Hepatocyte (in vitro differentiated cells): ENCODE results near the gene XRN1.

Experiments
- EZH2 ChIP-seq: fragments of 200-600 bp; sonication (generic); IDR thresholded peaks from 2 replicates; pipeline ENCODE4 v1.6.1; 2016; ENCODE audit warnings: antibody characterized with exemption, mild to moderate bottlenecking, borderline replicate concordance
- EZH2phosphoT487 ChIP-seq: fragments of 200-600 bp; sonication (generic); IDR thresholded peaks from one replicate; pipeline ENCODE4 v1.6.1; 2018; ENCODE audit warnings: antibody characterized with exemption, mild to moderate bottlenecking, low read depth, moderate library complexity; ENCODE audit not compliant: unreplicated experiment, severe bottlenecking
- TF ChIP-seq, protein P1 (sequence below): fragments of 200-600 bp; sonication (generic); IDR thresholded peaks from 2 replicates; pipeline ENCODE4 v1.5.1; 2016; ENCODE audit warnings: antibody characterized with exemption, mild to moderate bottlenecking; ENCODE audit not compliant: poor library complexity

DNA sequence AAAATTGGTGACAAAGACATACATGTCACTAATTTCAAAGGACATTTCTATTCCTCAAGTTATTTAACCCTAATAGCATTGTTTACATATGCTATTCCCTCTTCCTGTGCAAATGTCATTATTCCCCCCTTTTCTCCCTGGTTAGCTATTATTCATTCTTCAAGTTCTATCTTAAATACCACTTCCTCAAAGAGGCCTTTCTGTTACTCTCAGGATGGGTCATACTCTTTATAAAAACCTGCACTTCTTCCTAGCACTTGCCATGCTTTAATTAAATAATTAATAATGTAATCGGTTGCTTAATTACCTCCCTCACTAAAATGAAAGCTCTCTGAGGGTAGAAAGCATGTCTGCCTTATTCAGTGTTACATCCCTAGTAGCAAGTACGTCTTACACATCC, 88.5 kb downstream of the XRN1 start:
- TF ChIP-seq, protein P1, sequence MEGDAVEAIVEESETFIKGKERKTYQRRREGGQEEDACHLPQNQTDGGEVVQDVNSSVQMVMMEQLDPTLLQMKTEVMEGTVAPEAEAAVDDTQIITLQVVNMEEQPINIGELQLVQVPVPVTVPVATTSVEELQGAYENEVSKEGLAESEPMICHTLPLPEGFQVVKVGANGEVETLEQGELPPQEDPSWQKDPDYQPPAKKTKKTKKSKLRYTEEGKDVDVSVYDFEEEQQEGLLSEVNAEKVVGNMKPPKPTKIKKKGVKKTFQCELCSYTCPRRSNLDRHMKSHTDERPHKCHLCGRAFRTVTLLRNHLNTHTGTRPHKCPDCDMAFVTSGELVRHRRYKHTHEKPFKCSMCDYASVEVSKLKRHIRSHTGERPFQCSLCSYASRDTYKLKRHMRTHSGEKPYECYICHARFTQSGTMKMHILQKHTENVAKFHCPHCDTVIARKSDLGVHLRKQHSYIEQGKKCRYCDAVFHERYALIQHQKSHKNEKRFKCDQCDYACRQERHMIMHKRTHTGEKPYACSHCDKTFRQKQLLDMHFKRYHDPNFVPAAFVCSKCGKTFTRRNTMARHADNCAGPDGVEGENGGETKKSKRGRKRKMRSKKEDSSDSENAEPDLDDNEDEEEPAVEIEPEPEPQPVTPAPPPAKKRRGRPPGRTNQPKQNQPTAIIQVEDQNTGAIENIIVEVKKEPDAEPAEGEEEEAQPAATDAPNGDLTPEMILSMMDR, result no peak
- TF ChIP-seq EZH2 (no peak), EZH2phosphoT487 (no peak)
